Upper lobe of left lung (tissue), 4 donors: ENCODE results near the gene SYNJ2.

Experiments
- EP300 ChIP-seq, 4 donors: sonication (generic); formaldehyde crosslinking; IDR thresholded peaks; one replicate each; pipeline ENCODE4 v1.5.1; 2017; ENCODE audit warnings: antibody characterized with exemption in 4 of 4, control low read depth in 2 of 4
- POLR2A ChIP-seq, 4 donors: fragments of 450-650 bp; IDR thresholded peaks; one replicate each; pipeline ENCODE4 v1.5.1; 2016 to 2017; ENCODE audit warnings: antibody characterized with exemption in 4 of 4, mild to moderate bottlenecking in 2 of 4
- POLR2AphosphoS5 ChIP-seq, 2 donors: sonication (generic); formaldehyde crosslinking; IDR thresholded peaks; one replicate each; pipeline ENCODE4 v1.5.1; 2017; ENCODE audit warnings: antibody characterized with exemption in 2 of 2
- TF ChIP-seq, protein P1 (sequence below), 6 experiments: fragments of 450-650 bp in 4 of 6; fragments of 200-600 bp in 2 of 6; sonication (generic) in 2 of 6; IDR thresholded peaks; one replicate each; pipeline ENCODE4 v1.5.1; 2016 to 2019; ENCODE audit warnings: antibody characterized with exemption in 6 of 6

DNA sequence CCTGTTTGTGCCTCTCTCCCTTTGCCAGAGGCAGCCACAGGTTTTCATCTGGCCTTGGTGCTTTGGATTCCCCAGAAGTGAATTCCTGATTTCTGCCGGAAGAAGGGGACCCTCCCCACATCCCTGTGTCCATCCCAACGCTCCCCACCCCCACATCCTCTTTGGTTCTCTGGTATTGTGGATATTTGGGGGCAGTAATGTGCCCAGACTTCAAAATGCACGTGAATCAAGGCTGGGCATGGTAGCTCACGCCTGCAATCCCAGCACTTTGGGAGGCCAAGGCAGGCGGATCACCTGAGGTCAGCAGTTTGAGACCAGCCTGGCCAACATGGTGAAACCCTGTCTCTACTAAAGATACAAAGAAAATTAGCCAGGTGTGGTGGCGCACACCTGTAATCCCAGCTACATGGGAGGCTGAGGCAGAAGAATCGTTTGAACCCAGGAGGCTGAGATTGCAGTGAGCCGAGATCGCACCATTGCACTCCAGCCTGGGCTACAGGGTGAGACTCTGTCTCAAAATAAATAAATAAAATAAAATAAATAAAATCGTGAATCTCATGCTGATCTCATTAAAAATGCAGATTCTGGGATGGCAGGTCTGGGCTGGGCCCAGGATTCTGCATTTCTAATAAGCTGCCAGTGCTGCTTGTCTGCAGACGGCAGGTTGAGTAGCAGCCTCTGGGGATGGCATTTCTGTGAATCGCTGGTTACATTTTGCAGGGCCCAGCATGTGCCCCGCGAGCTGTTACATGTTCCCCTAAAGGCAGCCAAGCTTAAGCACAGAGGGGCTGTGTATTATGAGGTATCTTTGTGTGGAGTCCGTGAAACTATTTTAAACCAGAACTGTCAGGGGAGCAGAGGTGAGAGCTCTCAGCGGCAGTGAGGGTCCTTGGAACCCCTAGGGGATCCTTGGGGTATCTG is 49.0 kb downstream of the SYNJ2 start:
- TF ChIP-seq, protein P1, sequence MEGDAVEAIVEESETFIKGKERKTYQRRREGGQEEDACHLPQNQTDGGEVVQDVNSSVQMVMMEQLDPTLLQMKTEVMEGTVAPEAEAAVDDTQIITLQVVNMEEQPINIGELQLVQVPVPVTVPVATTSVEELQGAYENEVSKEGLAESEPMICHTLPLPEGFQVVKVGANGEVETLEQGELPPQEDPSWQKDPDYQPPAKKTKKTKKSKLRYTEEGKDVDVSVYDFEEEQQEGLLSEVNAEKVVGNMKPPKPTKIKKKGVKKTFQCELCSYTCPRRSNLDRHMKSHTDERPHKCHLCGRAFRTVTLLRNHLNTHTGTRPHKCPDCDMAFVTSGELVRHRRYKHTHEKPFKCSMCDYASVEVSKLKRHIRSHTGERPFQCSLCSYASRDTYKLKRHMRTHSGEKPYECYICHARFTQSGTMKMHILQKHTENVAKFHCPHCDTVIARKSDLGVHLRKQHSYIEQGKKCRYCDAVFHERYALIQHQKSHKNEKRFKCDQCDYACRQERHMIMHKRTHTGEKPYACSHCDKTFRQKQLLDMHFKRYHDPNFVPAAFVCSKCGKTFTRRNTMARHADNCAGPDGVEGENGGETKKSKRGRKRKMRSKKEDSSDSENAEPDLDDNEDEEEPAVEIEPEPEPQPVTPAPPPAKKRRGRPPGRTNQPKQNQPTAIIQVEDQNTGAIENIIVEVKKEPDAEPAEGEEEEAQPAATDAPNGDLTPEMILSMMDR (IDR thresholded peaks at IDR 0.05) = no peak
- TF ChIP-seq POLR2A (IDR thresholded peaks at IDR 0.05) (no peak), POLR2AphosphoS5 (IDR thresholded peaks at IDR 0.05) (no peak), EP300 (IDR thresholded peaks at IDR 0.05) (no peak)
